Tibial artery (tissue), 4 donors: ENCODE data around the gene MARCHF6.

Experiments
- DNase-seq, 2 donors: peaks; one replicate each; pipeline ENCODE4 v3.0.0-alpha.2; 2019
- H3K27ac ChIP-seq, 2 donors: fragments of 200-600 bp; sonication (generic) in 1 of 2; 1 replicate in 1 of 2; 2 replicates in 1 of 2; pipeline ENCODE4 v1.5.1; 2018 to 2019; ENCODE audit warnings: mild to moderate bottlenecking in 1 of 2
- H3K27me3 ChIP-seq, 2 donors: fragments of 200-600 bp; sonication (generic) in 1 of 2; one replicate each; pipeline versions ENCODE4 v1.5.1 to v1.6.0; 2016 to 2019
- H3K36me3 ChIP-seq, 3 donors: fragments of 200-600 bp; sonication (generic) in 2 of 3; one replicate each; pipeline ENCODE4 v1.5.1; 2016 to 2019; ENCODE audit warnings: mild to moderate bottlenecking in 2 of 3
- H3K4me1 ChIP-seq, 4 donors: fragments of 200-600 bp; sonication (generic) in 2 of 4; 1 replicate in 3 of 4; 2 replicates in 1 of 4; pipeline ENCODE4 v1.5.1; 2016 to 2019
- H3K4me3 ChIP-seq, 2 donors: fragments of 200-600 bp; sonication (generic) in 1 of 2; 1 replicate in 1 of 2; 2 replicates in 1 of 2; pipeline ENCODE4 v1.5.1; 2018 to 2019; ENCODE audit warnings: mild to moderate bottlenecking in 2 of 2
- H3K9me3 ChIP-seq, 3 donors: fragments of 200-600 bp; sonication (generic) in 1 of 3; one replicate each; pipeline ENCODE4 v1.5.1; 2016 to 2019
- intact Hi-C: fragments of 100-400 bp; cut with DNase I; formaldehyde crosslinking; loops from one replicate; pipeline ENCODE4 v1.15.0; 2023; ENCODE audit warnings: low total_unique reads
- TF ChIP-seq, protein P1 (sequence below), 2 experiments: fragments of 200-600 bp in 1 of 2; fragments of 450-650 bp in 1 of 2; IDR thresholded peaks; one replicate each; pipeline ENCODE4 v1.5.1; 2017 to 2019; ENCODE audit warnings: antibody characterized with exemption in 2 of 2, mild to moderate bottlenecking in 1 of 2, moderate library complexity in 1 of 2

Gene MARCHF6

DNA sequence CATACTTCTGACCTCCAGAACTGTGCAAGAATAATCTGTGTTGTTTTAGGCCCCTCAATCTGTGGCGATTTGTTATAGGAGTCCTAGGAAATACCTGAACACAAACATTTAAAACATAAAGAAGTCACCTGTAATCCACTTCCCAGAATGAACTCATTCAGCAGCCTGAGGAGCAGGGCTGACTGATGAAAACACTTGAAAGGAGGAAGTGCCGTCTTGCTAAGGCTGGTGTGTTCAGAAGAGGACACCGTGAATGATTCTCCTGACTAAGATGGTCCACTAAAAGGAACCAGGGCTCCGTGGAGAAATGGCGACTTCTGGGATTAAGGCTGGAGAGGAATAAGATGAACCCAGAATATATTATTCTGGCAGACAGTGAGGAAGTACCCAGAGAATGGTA, 18.7 kb upstream of the MARCHF6 start:
- H3K4me1 ChIP-seq: peaks cover 8 to 44% (median 41%) of the 10 kb centered on the region in 4 donors
- no peaks in the 10 kb centered on the region for H3K9me3 ChIP-seq
- H3K27me3 ChIP-seq: no peaks in the 10 kb centered on the region
- intact Hi-C loops: loop anchor here (5.0 kb wide), 1 partner anchor 43 kb away; no protein-coding TSS in a partner anchor
- H3K36me3 ChIP-seq: no peaks in the 10 kb centered on the region
- no peak for DNase-seq
- H3K27ac ChIP-seq: no peak overlapping the region
- TF ChIP-seq, protein P1, sequence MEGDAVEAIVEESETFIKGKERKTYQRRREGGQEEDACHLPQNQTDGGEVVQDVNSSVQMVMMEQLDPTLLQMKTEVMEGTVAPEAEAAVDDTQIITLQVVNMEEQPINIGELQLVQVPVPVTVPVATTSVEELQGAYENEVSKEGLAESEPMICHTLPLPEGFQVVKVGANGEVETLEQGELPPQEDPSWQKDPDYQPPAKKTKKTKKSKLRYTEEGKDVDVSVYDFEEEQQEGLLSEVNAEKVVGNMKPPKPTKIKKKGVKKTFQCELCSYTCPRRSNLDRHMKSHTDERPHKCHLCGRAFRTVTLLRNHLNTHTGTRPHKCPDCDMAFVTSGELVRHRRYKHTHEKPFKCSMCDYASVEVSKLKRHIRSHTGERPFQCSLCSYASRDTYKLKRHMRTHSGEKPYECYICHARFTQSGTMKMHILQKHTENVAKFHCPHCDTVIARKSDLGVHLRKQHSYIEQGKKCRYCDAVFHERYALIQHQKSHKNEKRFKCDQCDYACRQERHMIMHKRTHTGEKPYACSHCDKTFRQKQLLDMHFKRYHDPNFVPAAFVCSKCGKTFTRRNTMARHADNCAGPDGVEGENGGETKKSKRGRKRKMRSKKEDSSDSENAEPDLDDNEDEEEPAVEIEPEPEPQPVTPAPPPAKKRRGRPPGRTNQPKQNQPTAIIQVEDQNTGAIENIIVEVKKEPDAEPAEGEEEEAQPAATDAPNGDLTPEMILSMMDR (IDR thresholded peaks at IDR 0.05): no peak
- no peak overlapping the region for H3K4me3 ChIP-seq

DNA sequence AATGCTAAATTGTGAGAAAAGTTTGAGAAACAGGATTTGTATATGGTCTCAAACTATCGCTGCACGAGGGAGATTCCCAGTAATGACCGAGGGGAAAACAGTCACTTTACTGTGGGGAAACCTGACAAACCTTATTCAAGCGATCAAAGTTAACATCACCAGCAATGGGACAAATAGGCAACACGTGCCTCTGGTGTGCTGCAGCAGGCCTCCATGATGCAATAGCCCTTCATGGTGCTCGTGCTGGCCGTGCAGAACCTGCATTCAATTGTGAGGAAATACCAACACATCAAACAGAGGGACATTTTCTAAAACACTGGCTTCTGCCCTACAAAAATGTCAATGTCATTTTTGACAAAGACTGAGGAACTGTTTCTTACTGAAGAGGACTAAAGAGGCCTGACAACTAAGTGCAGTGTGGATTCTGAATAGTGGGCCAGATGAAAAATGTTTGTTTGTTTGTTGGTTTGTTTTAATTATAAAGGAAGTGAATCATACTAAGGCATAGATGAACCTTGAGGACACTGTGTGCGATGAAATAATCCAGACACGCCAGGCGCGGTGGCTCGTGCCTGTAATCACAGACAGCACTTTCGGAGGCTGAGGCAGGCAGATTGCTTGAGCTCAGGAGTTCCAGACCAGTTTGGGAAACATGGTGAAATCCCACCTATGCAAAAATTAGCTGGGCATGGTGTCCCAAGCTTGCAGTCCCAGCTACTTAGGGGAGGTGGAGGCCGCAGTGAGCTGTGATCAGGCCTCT, 17.6 kb upstream of the MARCHF6 start:
- Histone ChIP-seq H3K27me3 (no peaks in the 10 kb centered on the region), H3K4me1 (peaks cover 0 to 33% (median 31%) of the 10 kb centered on the region in 4 donors), H3K4me3 (no peak overlapping the region), H3K9me3 (no peaks in the 10 kb centered on the region), H3K36me3 (no peaks in the 10 kb centered on the region), H3K27ac (no peak overlapping the region)
- TF ChIP-seq, protein P1 (IDR thresholded peaks at IDR 0.05): no peak
- intact Hi-C loops: loop anchor here (5.0 kb wide), 1 partner anchor 44 kb away; no protein-coding TSS in a partner anchor
- DNase-seq: no peak

DNA sequence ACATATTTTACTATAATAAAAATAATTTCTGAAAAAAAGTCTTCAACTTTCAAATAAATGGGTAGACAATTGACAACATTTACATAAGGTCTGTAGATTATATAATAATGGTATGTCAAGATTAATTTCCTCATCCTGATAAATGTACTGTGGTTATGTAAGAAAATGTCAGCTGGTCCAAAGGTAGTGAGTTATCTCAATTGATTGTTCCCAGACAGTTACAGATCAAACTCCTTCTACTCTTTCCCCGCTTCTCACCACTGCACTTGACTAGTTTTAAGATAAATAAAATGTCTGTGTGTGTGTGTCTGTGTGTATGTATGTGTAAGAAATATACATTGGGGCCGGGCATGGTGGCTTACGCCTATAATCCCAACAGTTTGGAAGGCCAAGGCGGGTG, 16.4 kb upstream of the MARCHF6 start:
- Histone ChIP-seq H3K36me3 (no peaks in the 10 kb centered on the region), H3K4me1 (peaks cover 0 to 21% (median 19%) of the 10 kb centered on the region in 4 donors), H3K4me3 (no peak overlapping the region), H3K27me3 (no peaks in the 10 kb centered on the region), H3K9me3 (no peaks in the 10 kb centered on the region), H3K27ac (no peak overlapping the region)
- intact Hi-C loops: loop anchor here (5.0 kb wide), 1 partner anchor 45 kb away; no protein-coding TSS in a partner anchor
- no peak for DNase-seq
- TF ChIP-seq, protein P1 (IDR thresholded peaks at IDR 0.05): no peak

DNA sequence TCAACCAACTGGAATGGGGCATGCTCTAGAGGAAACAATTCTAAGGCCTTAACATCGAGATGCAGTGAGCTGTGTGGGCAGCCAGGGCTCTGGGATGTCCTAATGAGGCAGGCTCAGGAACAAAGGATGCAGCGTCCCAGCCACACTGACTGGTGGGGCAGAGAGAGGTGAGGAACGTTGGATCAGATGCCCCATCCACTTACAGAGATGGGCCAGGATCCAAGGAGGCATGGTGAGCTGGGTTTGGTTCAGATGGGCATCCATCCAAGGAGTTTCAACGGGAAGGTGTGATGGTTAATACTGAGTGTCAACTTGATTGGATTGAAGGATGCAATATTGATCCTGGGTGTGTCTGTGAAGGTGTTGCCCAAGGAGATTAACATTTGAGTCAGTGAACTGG, 15.5 kb upstream of the MARCHF6 start:
- Histone ChIP-seq H3K4me1 (peaks cover 0 to 12% (median 12%) of the 10 kb centered on the region in 4 donors), H3K27me3 (no peaks in the 10 kb centered on the region), H3K4me3 (no peak overlapping the region), H3K27ac (no peak overlapping the region), H3K36me3 (no peaks in the 10 kb centered on the region), H3K9me3 (no peaks in the 10 kb centered on the region)
- intact Hi-C loops: loop anchor here (5.0 kb wide), 1 partner anchor 46 kb away; no protein-coding TSS in a partner anchor
- TF ChIP-seq, protein P1 (IDR thresholded peaks at IDR 0.05): no peak
- DNase-seq: no peak

DNA sequence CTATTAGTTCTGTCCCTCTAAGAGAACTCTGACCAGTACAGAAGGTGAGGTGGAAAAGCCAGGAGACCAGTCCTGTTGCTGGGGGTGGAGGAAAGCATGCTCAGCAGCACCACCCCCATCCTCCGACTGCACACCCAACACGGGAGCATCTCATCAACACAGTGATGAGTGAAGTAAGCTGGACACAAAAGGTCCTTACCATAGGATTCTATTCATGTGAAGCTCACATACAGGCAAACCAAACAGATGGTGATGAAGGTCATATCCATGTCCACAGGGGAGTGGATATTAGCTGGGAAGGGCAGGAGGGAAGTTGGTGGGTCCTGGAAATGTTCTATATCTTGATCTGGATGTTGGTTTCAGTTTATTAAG, 14.8 kb upstream of the MARCHF6 start:
- H3K4me1 ChIP-seq: peaks cover 0 to 8% (median 6%) of the 10 kb centered on the region in 4 donors
- TF ChIP-seq, protein P1 (IDR thresholded peaks at IDR 0.05): no peak
- DNase-seq: no peak
- H3K4me3 ChIP-seq: no peak overlapping the region
- intact Hi-C loops: loop anchor here (5.0 kb wide), 1 partner anchor 46 kb away; no protein-coding TSS in a partner anchor
- H3K27ac ChIP-seq: no peak overlapping the region
- no peaks in the 10 kb centered on the region for H3K27me3 ChIP-seq
- H3K36me3 ChIP-seq: no peaks in the 10 kb centered on the region
- H3K9me3 ChIP-seq: no peaks in the 10 kb centered on the region
